GM12865 (cell line): ENCODE measurements around the gene TBC1D8B.

Experiments used
- DNase-seq: peaks from one replicate; pipeline ENCODE4 v3.0.0; 2010; ENCODE audit warnings: low read depth
- H3K4me3 ChIP-seq: 2 replicates; pipeline ENCODE4 v1.5.1; 2011; ENCODE audit warnings: mild to moderate bottlenecking, low read depth, low read length, control low read depth
- TF ChIP-seq, protein P1 (sequence below): IDR thresholded peaks from 2 replicates; pipeline ENCODE4 v1.5.1; 2011; ENCODE audit warnings: low read length, control low read depth, low read depth, inconsistent platforms; ENCODE audit not compliant: insufficient read depth; ENCODE audit errors: missing control alignments

The TBC1D8B gene

DNA sequence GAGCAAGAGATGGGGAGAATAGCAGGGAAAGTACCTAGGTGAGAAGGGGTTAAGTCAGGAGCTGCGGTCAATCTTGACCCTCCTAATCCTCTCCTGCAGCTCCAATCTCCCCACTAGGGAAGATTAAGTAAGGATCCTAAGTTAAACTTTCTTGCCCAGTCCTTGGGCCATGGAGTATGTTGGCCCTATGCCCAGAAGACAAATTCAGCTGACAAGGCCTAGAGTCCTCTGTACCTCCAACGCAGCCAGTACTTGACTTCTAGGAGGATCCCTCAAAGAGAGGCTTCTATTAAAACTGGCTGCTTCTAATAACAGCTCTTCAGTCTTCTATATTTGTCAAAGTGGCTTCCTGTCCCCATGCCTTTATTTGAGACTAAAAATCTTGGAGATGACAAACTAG lies 119.2 kb downstream of the TBC1D8B start:
- TF ChIP-seq, protein P1, sequence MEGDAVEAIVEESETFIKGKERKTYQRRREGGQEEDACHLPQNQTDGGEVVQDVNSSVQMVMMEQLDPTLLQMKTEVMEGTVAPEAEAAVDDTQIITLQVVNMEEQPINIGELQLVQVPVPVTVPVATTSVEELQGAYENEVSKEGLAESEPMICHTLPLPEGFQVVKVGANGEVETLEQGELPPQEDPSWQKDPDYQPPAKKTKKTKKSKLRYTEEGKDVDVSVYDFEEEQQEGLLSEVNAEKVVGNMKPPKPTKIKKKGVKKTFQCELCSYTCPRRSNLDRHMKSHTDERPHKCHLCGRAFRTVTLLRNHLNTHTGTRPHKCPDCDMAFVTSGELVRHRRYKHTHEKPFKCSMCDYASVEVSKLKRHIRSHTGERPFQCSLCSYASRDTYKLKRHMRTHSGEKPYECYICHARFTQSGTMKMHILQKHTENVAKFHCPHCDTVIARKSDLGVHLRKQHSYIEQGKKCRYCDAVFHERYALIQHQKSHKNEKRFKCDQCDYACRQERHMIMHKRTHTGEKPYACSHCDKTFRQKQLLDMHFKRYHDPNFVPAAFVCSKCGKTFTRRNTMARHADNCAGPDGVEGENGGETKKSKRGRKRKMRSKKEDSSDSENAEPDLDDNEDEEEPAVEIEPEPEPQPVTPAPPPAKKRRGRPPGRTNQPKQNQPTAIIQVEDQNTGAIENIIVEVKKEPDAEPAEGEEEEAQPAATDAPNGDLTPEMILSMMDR = no peak
- DNase-seq = no peak
- H3K4me3 ChIP-seq = no peak overlapping the region
